ENCODE data around the gene NCK2. TPM values are rescaled to one million over a fixed set of nuclear protein-coding genes. Genes with fewer than 3 reads are reported as not detected.

Gene NCK2
- total and polyA plus RNA-seq, 7 donors: 36.4 to 59.9 (median 52.0) TPM

DNA sequence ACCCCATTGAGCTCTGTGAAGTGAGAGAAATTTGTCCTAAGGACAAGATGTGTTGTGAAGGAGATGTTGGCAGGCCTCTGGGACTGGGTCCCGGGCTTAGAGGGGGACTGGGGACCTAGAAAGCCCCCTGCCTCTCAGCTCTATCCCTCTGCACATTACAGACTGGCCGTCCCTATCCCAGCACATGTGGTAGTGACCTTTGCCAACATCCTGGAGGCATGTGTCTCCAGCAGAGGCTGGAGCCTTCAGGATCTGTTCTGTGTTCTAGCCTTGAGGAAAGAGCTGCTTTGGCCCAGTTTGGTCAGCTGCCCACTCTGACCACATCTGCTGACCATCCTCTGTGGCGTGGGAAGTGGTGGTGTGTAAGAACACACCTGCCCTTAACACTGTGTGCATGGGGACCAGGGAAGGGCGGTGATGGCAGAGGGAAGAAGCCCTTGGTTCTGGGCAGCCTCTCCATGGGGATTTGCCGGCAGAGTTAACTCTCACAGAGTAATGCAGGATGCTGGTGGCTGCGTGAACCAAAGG lies 33.4 kb downstream of the NCK2 start:
- Histone ChIP-seq H3K36me3 (no peaks in the 10 kb centered on the region), H3K9me3 (no peaks in the 10 kb centered on the region), H3K27me3 (no peaks in the 10 kb centered on the region), H3K27ac (no peak overlapping the region), H3K4me3 (no peak overlapping the region), H3K4me1 (peaks cover 0 to 41% (median 36%) of the 10 kb centered on the region in 4 donors)
- 93 to 94% methylated on average over 6 of the region's 6 CpGs for WGBS, 2 donors
- TF ChIP-seq POLR2A (IDR thresholded peaks at IDR 0.05) (no peak), POLR2AphosphoS5 (IDR thresholded peaks at IDR 0.05) (no peak), EP300 (IDR thresholded peaks at IDR 0.05) (no peak)
- TF ChIP-seq, protein P1, sequence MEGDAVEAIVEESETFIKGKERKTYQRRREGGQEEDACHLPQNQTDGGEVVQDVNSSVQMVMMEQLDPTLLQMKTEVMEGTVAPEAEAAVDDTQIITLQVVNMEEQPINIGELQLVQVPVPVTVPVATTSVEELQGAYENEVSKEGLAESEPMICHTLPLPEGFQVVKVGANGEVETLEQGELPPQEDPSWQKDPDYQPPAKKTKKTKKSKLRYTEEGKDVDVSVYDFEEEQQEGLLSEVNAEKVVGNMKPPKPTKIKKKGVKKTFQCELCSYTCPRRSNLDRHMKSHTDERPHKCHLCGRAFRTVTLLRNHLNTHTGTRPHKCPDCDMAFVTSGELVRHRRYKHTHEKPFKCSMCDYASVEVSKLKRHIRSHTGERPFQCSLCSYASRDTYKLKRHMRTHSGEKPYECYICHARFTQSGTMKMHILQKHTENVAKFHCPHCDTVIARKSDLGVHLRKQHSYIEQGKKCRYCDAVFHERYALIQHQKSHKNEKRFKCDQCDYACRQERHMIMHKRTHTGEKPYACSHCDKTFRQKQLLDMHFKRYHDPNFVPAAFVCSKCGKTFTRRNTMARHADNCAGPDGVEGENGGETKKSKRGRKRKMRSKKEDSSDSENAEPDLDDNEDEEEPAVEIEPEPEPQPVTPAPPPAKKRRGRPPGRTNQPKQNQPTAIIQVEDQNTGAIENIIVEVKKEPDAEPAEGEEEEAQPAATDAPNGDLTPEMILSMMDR (IDR thresholded peaks at IDR 0.05): no peak
- intact Hi-C loops (cut with DNase I): no loop called here
- DNase-seq: no peak

DNA sequence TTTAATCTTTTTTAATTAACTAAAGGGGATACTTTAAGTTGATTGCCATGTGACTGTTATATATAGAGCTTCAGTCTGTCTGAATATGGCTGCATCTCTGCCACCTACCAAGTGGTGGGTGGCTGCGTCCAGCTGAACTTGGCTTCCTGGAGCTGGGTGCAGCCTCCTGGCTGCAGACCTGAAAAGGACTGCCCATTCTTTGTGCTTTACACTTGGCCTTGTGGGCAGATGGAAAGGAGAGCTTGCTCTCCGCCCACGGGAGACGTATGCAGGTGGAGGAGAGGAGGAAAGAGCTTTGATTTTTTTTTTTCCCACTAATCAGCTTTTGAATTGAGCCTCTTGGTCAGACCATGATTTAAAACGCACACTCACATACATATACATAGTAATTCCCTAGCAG lies 34.7 kb downstream of the NCK2 start:
- H3K4me1 ChIP-seq: peaks cover 0 to 32% (median 25%) of the 10 kb centered on the region in 4 donors
- intact Hi-C loops (cut with DNase I): no loop called here
- no peaks in the 10 kb centered on the region for H3K27me3 ChIP-seq
- no peak for DNase-seq
- no peak overlapping the region for H3K27ac ChIP-seq
- WGBS, 2 donors: 42 to 56% methylated on average over 5 of the region's 5 CpGs
- H3K36me3 ChIP-seq: no peaks in the 10 kb centered on the region
- TF ChIP-seq POLR2AphosphoS5 (IDR thresholded peaks at IDR 0.05) (no peak), POLR2A (IDR thresholded peaks at IDR 0.05) (no peak), EP300 (IDR thresholded peaks at IDR 0.05) (no peak)
- TF ChIP-seq, protein P1 (IDR thresholded peaks at IDR 0.05): no peak
- H3K9me3 ChIP-seq: no peaks in the 10 kb centered on the region
- no peak overlapping the region for H3K4me3 ChIP-seq

DNA sequence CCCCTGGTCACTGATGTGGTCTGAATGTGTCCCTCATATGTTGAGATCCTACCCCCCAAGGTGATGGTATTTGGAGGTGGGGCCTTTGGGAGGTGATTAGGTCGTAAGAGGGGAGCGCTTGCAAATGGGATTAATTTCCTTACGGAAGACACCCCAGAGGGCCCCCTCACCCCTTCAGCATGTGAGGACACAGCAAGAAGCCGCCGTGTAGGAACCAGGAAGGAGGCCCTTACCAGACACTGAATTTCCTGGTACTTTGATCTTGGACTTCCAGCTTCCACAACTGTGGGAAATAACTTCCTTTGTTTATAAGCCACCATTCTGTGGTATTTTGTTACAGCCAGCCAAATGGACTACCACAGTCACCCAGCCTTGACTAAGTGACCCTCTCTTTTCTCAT lies 35.9 kb downstream of the NCK2 start:
- no peak for DNase-seq
- Histone ChIP-seq H3K27me3 (no peaks in the 10 kb centered on the region), H3K36me3 (no peaks in the 10 kb centered on the region), H3K27ac (no peak overlapping the region), H3K4me3 (no peak overlapping the region), H3K4me1 (peaks cover 0 to 32% (median 25%) of the 10 kb centered on the region in 4 donors), H3K9me3 (no peaks in the 10 kb centered on the region)
- 63 to 69% methylated on average over 5 of the region's 5 CpGs for WGBS, 2 donors
- intact Hi-C loops (cut with DNase I): no loop called here
- no peak for TF ChIP-seq POLR2A (IDR thresholded peaks at IDR 0.05)
- no peak for TF ChIP-seq EP300 (IDR thresholded peaks at IDR 0.05)
- TF ChIP-seq, protein P1 (IDR thresholded peaks at IDR 0.05): no peak
- TF ChIP-seq POLR2AphosphoS5 (IDR thresholded peaks at IDR 0.05): no peak

DNA sequence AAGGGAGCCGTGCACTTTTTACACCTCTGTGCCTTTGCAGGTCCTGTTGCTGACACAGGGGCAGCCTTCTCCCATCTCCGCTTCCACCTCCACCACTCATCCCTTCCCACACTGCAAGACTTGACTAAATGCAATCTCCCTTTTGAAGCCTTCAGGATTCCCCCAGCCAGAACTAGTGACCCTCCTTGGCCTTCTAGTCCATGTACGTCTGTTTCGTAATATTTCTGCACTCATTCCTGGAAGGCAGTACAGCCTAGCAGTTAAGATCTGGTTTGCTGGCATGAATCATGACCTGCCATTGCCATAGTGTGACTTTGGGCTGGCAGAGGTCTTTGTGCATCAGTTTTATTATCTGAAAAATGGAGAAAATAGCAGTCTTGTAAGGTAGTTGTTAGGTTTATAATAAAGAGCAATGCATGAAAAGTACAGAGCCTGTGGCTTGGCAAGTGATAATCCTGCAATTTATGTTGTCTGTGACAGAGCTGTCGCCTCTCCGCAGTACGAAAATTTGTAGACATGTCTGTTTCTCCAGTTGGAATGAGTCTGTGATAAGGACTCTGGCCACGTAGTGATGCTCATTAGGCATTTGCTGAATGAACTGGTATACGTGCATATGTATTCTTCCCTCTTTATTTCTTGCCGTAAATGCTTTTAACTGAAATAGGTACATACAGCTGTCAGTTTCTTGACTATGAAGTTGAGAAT lies 36.7 kb downstream of the NCK2 start:
- no peaks in the 10 kb centered on the region for H3K27me3 ChIP-seq
- no peaks in the 10 kb centered on the region for H3K36me3 ChIP-seq
- no peak overlapping the region for H3K4me3 ChIP-seq
- intact Hi-C loops (cut with DNase I): no loop called here
- TF ChIP-seq POLR2A (IDR thresholded peaks at IDR 0.05) (no peak), EP300 (IDR thresholded peaks at IDR 0.05) (no peak), POLR2AphosphoS5 (IDR thresholded peaks at IDR 0.05) (no peak)
- H3K9me3 ChIP-seq: no peaks in the 10 kb centered on the region
- H3K4me1 ChIP-seq: peaks cover 0 to 28% (median 19%) of the 10 kb centered on the region in 4 donors
- H3K27ac ChIP-seq: no peak overlapping the region
- WGBS, 2 donors: 86 to 89% methylated on average over 10 of the region's 10 CpGs
- DNase-seq: no peak

DNA sequence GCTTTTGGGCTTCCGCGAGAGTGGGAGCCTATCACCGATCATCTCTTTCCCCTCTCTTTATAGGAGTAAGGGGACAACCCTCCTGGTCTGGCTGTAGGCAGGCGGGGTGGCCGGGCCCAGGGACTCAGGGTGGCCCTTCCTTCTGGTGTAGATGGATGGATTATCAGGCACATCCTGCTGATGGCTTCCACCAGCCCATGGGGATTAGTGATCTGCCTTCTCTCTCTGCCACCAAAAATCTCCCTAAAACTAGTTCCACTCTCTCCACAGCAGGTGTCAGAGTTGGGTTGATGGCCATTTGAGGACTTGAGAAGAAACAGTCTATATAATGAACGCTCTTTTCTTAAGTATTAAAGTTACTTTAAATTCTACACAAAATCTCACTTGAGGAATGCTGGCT lies 37.4 kb downstream of the NCK2 start:
- TF ChIP-seq EP300 (IDR thresholded peaks at IDR 0.05): no peak
- DNase-seq: no peak
- Histone ChIP-seq H3K27me3 (no peaks in the 10 kb centered on the region), H3K27ac (no peak overlapping the region), H3K4me3 (no peak overlapping the region), H3K36me3 (no peaks in the 10 kb centered on the region), H3K9me3 (no peaks in the 10 kb centered on the region), H3K4me1 (peaks cover 0 to 21% (median 12%) of the 10 kb centered on the region in 4 donors)
- intact Hi-C loops (cut with DNase I): no loop called here
- 89 to 90% methylated on average over 6 of the region's 6 CpGs for WGBS, 2 donors

Data from sigmoid colon (tissue), 7 donors.